Lower leg skin (tissue), 3 donors: ENCODE results near the gene DPP6.
"Not testable (repeated sequence)": the region's sequence is repeated elsewhere in the genome, so short reads cannot be mapped to it uniquely, and the experiment has no call there.

Experiments used
- CTCF ChIP-seq, 3 donors: fragments of 450-650 bp; IDR thresholded peaks; one replicate each; pipeline ENCODE4 v1.5.1; 2016; ENCODE audit warnings: antibody characterized with exemption in 3 of 3, mild to moderate bottlenecking in 3 of 3, moderate library complexity in 2 of 3
- POLR2A ChIP-seq, 2 donors: fragments of 450-650 bp; IDR thresholded peaks; one replicate each; pipeline ENCODE4 v1.6.1; 2016 to 2017; ENCODE audit warnings: antibody characterized with exemption in 2 of 2, mild to moderate bottlenecking in 1 of 2, moderate library complexity in 1 of 2

- not testable (repeated sequence) for TF ChIP-seq CTCF, POLR2A (IDR thresholded peaks at IDR 0.05)
Observed at GRCh38 chr7:154078523-154078922, 26.3 kb downstream of the DPP6 start.
